ENCODE data around the gene SLC30A1. TPM values are rescaled to one million over a fixed set of nuclear protein-coding genes. Genes with fewer than 3 reads are reported as not detected.

SLC30A1 gene
- total and polyA plus RNA-seq, 2 of the 8 experiments (the other 6 are each of a cell fraction or from before 2014, with no cell fraction given): 4.5 to 14.0 TPM

DNA sequence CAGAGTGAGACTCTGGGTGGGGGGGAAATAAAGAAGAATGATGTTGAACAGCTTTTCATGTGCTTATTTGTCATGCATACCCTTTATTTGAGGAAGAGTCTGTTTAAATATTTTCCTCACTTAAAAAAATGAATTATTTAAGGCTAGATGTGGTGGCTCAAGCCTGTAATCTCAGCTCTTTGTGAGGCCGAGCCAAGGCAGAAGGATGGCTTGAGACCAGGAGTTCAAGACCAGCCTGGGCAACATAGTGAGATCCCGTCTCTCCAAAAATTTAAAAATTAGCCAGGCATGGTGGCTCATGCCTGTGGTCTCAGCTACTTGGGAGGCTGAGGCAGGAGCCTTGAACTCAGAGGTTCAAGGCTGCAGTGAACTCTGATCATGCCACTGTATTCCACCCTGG is 25.4 kb downstream of the SLC30A1 start:
- POLR2A ChIA-PET (ENCODE audit: partially characterized antibody): no interaction called here

More for the DNA sequence above, 25.4 kb downstream of the SLC30A1 start:
- Histone ChIP-seq H3K79me2 (ENCODE audit: control insufficient read depth in 1 of 2, insufficient read depth in 2 of 2, low read length in 2 of 2) (no peaks in the 10 kb centered on the region), H3K4me1 (replicated peaks in 1 of 4; ENCODE audit: control insufficient read depth in 3 of 4, insufficient read depth in 4 of 4, low read length in 3 of 4) (peaks cover 0 to 5% (median 1%) of the 10 kb centered on the region in 4 experiments; a peak in 3 of 7 replicates), H3K9me3 (ENCODE audit: insufficient read depth in 2 of 2, low read depth in 1 of 2, low read length in 1 of 2) (no peaks in the 10 kb centered on the region), H3K9ac (replicated peaks in 1 of 4; ENCODE audit: extremely low read depth in 1 of 4, low read depth in 3 of 4, low read length in 3 of 4) (no peak overlapping the region), H2BK12ac (ENCODE audit: low read depth, low read length) (no peak overlapping the region), H3K79me1 (ENCODE audit: low read depth, low read length) (no peaks in the 10 kb centered on the region), H3K27ac (ENCODE audit: low read depth, low read length) (no peak overlapping the region), H2BK20ac (ENCODE audit: low read length) (no peak overlapping the region), H4K20me1 (replicated peaks in 1 of 2; ENCODE audit: control insufficient read depth in 1 of 2, insufficient read depth in 2 of 2, low read length in 2 of 2) (no peaks in the 10 kb centered on the region), H3K4me2 (ENCODE audit: insufficient read depth in 1 of 2, low read depth in 2 of 2, low read length in 2 of 2) (no peak overlapping the region), H2AK5ac (ENCODE audit: low read depth, low read length) (no peak overlapping the region), H3K23me2 (ENCODE audit: low read depth, low read length) (no peaks in the 10 kb centered on the region), H2BK120ac (replicated peaks; ENCODE audit: low read depth, low read length) (no peak overlapping the region), H3K18ac (ENCODE audit: extremely low read depth, low read length) (no peak overlapping the region), H4K8ac (ENCODE audit: extremely low read depth, insufficient read depth, low read length) (no peak overlapping the region), H2BK15ac (ENCODE audit: low read length) (no peak overlapping the region), H3K4ac (replicated peaks; ENCODE audit: insufficient read length, low read depth, low read length) (no peak overlapping the region), H4K5ac (ENCODE audit: insufficient read length, low read depth, low read length) (no peak overlapping the region), H2AFZ (ENCODE audit: low read length) (no peak overlapping the region), H4K91ac (replicated peaks; ENCODE audit: insufficient read length, low read length) (no peak overlapping the region), H3K14ac (ENCODE audit: insufficient read length) (no peak overlapping the region), H3K36me3 (ENCODE audit: control insufficient read depth in 2 of 4, insufficient read depth in 4 of 4, low read length in 3 of 4) (no peaks in the 10 kb centered on the region), H3K27me3 (replicated peaks in 1 of 4; ENCODE audit: control insufficient read depth in 3 of 4, extremely low read depth in 1 of 4, insufficient read depth in 3 of 4, low read length in 3 of 4) (no peaks in the 10 kb centered on the region), H3K56ac (replicated peaks; ENCODE audit: insufficient read length, low read depth, low read length) (no peak overlapping the region), H2BK5ac (ENCODE audit: low read depth, low read length) (no peak overlapping the region), H3K23ac (ENCODE audit: insufficient read length) (no peak overlapping the region), H3K4me3 (ENCODE audit: extremely low read depth in 1 of 4, insufficient read depth in 2 of 4, low read depth in 3 of 4, low read length in 4 of 4) (no peak overlapping the region)
- DNase-seq (ENCODE audit: low read depth in 1 of 2, low spot score in 2 of 2): no peak
- FAIRE-seq: no peak
- TF ChIP-seq SRF (IDR thresholded peaks at IDR 0.05; ENCODE audit: low read depth, low read length) (no peak), SIN3A (conservative IDR thresholded peaks at IDR 0.05 in 1 of 2, IDR thresholded peaks at IDR 0.05 in 1 of 2; ENCODE audit: low read depth in 1 of 2, low read length in 2 of 2) (no peak), BCL11A (IDR thresholded peaks at IDR 0.05; ENCODE audit: low read depth in 2 of 2, low read length in 2 of 2) (no peak), RBBP5 (IDR thresholded peaks at IDR 0.05; ENCODE audit: borderline replicate concordance, low read depth, low read length) (no peak)
- CTCF ChIA-PET (ENCODE audit: partially characterized antibody): interaction anchor here (0.6 to 2.1 kb wide), 3 partner anchors 14 to 95 kb away, joined by 5 to 8 read pairs (median 5); no protein-coding TSS in a partner anchor
- 95% methylated on average over 2 of the region's 2 CpGs; no CpG with 5 or more reads in 1 of the 2 experiments for WGBS, 2 experiments (ENCODE audit: extremely low coverage in 1 of 2, insufficient coverage in 1 of 2, insufficient read length in 1 of 2, insufficient replicate concordance in 2 of 2, low coverage in 1 of 2, low lambda C conversion rate in 2 of 2, missing lambda C conversion rate in 1 of 2)
